Neuronal stem cell (in vitro differentiated cells): ENCODE data around the gene FHL3.

Experiments used
- DNase-seq: peaks from one replicate; pipeline ENCODE4 v3.0.0-alpha.2; 2013; ENCODE audit warnings: low spot score
- H2AFZ ChIP-seq: one replicate; pipeline ENCODE4 v1.6.1; 2013; ENCODE audit warnings: mild to moderate bottlenecking, low read length, inconsistent platforms
- H2AK5ac ChIP-seq: 2 replicates; pipeline ENCODE4 v1.6.1; 2013; ENCODE audit warnings: low read depth, mild to moderate bottlenecking, inconsistent platforms, low read length, moderate library complexity, mixed read lengths
- H2BK120ac ChIP-seq: 2 replicates; pipeline ENCODE4 v1.6.1; 2013; ENCODE audit warnings: low read depth, mild to moderate bottlenecking, inconsistent platforms, low read length, moderate library complexity, mixed read lengths
- H2BK12ac ChIP-seq: one replicate; pipeline ENCODE4 v1.6.1; 2013; ENCODE audit warnings: low read length, inconsistent platforms
- H2BK15ac ChIP-seq: 2 replicates; pipeline ENCODE4 v1.6.1; 2013; ENCODE audit warnings: mild to moderate bottlenecking, low read length, inconsistent platforms, mixed read lengths
- H2BK5ac ChIP-seq: one replicate; pipeline ENCODE4 v1.6.1; 2013; ENCODE audit warnings: inconsistent platforms, mild to moderate bottlenecking, low read length, moderate library complexity
- H3K14ac ChIP-seq: one replicate; pipeline ENCODE4 v1.6.1; 2013; ENCODE audit warnings: low read length, inconsistent platforms
- H3K18ac ChIP-seq: 2 replicates; pipeline ENCODE4 v1.6.1; 2013; ENCODE audit warnings: low read length, inconsistent platforms
- H3K23ac ChIP-seq: 2 replicates; pipeline ENCODE4 v1.6.1; 2013; ENCODE audit warnings: low read depth, mild to moderate bottlenecking, mixed read lengths, low read length, inconsistent platforms; ENCODE audit not compliant: poor library complexity
- H3K27ac ChIP-seq: replicated peaks from 3 replicates; pipeline ENCODE4 v1.5.1; 2013; ENCODE audit warnings: low read length, inconsistent platforms
- H3K27me3 ChIP-seq, 3 experiments: 2 replicates each; pipeline ENCODE4 v1.6.1; 2013; ENCODE audit warnings: low read length in 3 of 3, mild to moderate bottlenecking in 2 of 3, inconsistent platforms in 1 of 3, low read depth in 1 of 3, mixed read lengths in 1 of 3, moderate library complexity in 1 of 3; ENCODE audit not compliant: control insufficient read depth in 3 of 3, insufficient read depth in 3 of 3
- H3K36me3 ChIP-seq, 2 donors: replicated peaks in 1 of 2; 2 replicates each; pipeline ENCODE4 v1.6.1; 2013; ENCODE audit warnings: low read length in 2 of 2; ENCODE audit not compliant: control insufficient read depth in 2 of 2, insufficient read depth in 2 of 2
- H3K4ac ChIP-seq: 2 replicates; pipeline ENCODE4 v1.6.1; 2013; ENCODE audit warnings: inconsistent platforms, mild to moderate bottlenecking, low read length, moderate library complexity
- H3K4me1 ChIP-seq, 2 donors: 1 replicate in 1 of 2; 2 replicates in 1 of 2; pipeline ENCODE4 v1.6.1; 2013; ENCODE audit warnings: low read length in 2 of 2, low read depth in 1 of 2; ENCODE audit not compliant: control insufficient read depth in 2 of 2, insufficient read depth in 1 of 2
- H3K4me2 ChIP-seq: one replicate; pipeline ENCODE4 v1.6.1; 2013; ENCODE audit warnings: mild to moderate bottlenecking, low read length, inconsistent platforms; ENCODE audit not compliant: insufficient read depth, poor library complexity, severe bottlenecking
- H3K4me3 ChIP-seq, 2 donors: 2 replicates each; pipeline ENCODE4 v1.5.1; 2013; ENCODE audit warnings: low read length in 2 of 2, mild to moderate bottlenecking in 2 of 2, inconsistent platforms in 1 of 2, moderate library complexity in 1 of 2
- H3K79me1 ChIP-seq: one replicate; pipeline ENCODE4 v1.6.1; 2013; ENCODE audit warnings: low read depth, mild to moderate bottlenecking, inconsistent platforms, low read length, moderate library complexity
- H3K9ac ChIP-seq: one replicate; pipeline ENCODE4 v1.6.1; 2013; ENCODE audit warnings: mild to moderate bottlenecking, low read depth, low read length, inconsistent platforms; ENCODE audit not compliant: poor library complexity
- H3K9me3 ChIP-seq, 2 donors: replicated peaks in 1 of 2; 2 replicates each; pipeline versions ENCODE3 to v1.6.1; 2013; ENCODE audit warnings: low read length in 2 of 2, mild to moderate bottlenecking in 2 of 2, inconsistent platforms in 1 of 2, low read depth in 1 of 2, mixed read lengths in 1 of 2, moderate library complexity in 1 of 2; ENCODE audit not compliant: control insufficient read depth in 2 of 2, insufficient read depth in 1 of 2
- H4K8ac ChIP-seq: one replicate; pipeline ENCODE4 v1.6.1; 2013; ENCODE audit warnings: low read depth, mild to moderate bottlenecking, inconsistent platforms, low read length, moderate library complexity
- H4K91ac ChIP-seq: one replicate; pipeline ENCODE4 v1.6.1; 2013; ENCODE audit warnings: low read length, low read depth, mild to moderate bottlenecking, inconsistent platforms; ENCODE audit not compliant: poor library complexity
- WGBS, 2 donors: extraction: QIAGEN DNeasy Blood & Tissue Kit; methylation state at CpG; one replicate each; pipeline ENCODE4 v1.1.7; 2013; ENCODE audit warnings: missing lambda C conversion rate in 2 of 2, mixed read lengths in 1 of 2; ENCODE audit not compliant: insufficient read length in 2 of 2, insufficient replicate concordance in 1 of 2; ENCODE audit errors: extremely low coverage in 2 of 2; 5-methylcytosine and 5-hydroxymethylcytosine counted together

FHL3 gene

DNA sequence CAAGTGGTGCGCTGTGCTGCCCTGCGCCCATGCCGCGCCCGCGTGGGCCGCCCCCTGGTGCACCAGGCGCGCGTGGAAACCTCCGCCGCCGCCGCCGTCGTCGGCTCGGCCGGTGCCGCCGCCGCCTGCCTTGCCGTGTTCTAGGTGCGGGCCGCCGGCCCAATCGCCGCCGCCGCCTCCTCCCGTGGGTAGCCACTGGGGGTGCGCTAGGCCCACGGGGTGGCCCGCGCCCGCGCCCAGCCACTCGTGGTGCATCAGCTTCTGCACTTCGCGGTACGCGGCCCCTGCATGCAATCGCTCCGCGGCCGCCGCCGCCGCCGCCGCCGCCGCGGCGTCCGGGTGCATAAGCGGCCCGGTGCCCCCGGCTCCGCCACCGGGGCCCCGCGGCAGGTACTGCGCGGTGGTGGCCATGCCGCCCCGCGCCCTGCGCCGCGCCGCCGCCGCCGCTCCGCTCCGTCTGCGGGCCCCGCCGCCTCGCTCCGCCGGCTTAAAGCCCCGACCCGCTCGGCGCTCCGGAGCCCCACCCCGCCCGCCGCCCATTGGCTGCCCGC lies 41.1 kb upstream of the FHL3 start, which contains the start of gene POU3F1:
Gene POU3F1 (minus strand): TSS at position 461 of the 551 bp plus-strand sequence. CDS start 50 bp downstream, at position 411.
- Histone ChIP-seq H3K9ac (peak within 1 kb of the TSS; percentile 95), H2BK12ac (peak within 1 kb of the TSS; percentile 14), H4K8ac (no peak within 1 kb of the TSS), H3K9me3 (no peaks in the 10 kb centered on the region), H3K4ac (no peak within 1 kb of the TSS), H3K23ac (peak within 1 kb of the TSS; percentile 76), H3K79me1 (peaks cover 6% of the 10 kb centered on the region), H3K27me3 (no peaks in the 10 kb centered on the region), H3K4me2 (peak within 1 kb of the TSS; percentile 96), H2AFZ (peak within 1 kb of the TSS; percentile 91), H3K36me3 (peaks cover 8 to 41% of the 10 kb centered on the region in 2 donors), H4K91ac (no peak within 1 kb of the TSS), H3K18ac (peak within 1 kb of the TSS; percentile 98), H2BK15ac (peak within 1 kb of the TSS; percentile 90), H2BK5ac (peak within 1 kb of the TSS; percentile 79), H3K14ac (peak within 1 kb of the TSS; percentile 100), H3K4me1 (peaks cover 42 to 46% of the 10 kb centered on the region in 2 donors), H2AK5ac (peak within 1 kb of the TSS; percentile 29), H2BK120ac (no peak within 1 kb of the TSS), H3K4me3 (peak within 1 kb of the TSS; percentile 87 to 94), H3K27ac (peak within 1 kb of the TSS; percentile 55)
- no CpG with 5 or more reads among the region's 92 CpGs for WGBS, 2 donors
- no peak for DNase-seq

DNA sequence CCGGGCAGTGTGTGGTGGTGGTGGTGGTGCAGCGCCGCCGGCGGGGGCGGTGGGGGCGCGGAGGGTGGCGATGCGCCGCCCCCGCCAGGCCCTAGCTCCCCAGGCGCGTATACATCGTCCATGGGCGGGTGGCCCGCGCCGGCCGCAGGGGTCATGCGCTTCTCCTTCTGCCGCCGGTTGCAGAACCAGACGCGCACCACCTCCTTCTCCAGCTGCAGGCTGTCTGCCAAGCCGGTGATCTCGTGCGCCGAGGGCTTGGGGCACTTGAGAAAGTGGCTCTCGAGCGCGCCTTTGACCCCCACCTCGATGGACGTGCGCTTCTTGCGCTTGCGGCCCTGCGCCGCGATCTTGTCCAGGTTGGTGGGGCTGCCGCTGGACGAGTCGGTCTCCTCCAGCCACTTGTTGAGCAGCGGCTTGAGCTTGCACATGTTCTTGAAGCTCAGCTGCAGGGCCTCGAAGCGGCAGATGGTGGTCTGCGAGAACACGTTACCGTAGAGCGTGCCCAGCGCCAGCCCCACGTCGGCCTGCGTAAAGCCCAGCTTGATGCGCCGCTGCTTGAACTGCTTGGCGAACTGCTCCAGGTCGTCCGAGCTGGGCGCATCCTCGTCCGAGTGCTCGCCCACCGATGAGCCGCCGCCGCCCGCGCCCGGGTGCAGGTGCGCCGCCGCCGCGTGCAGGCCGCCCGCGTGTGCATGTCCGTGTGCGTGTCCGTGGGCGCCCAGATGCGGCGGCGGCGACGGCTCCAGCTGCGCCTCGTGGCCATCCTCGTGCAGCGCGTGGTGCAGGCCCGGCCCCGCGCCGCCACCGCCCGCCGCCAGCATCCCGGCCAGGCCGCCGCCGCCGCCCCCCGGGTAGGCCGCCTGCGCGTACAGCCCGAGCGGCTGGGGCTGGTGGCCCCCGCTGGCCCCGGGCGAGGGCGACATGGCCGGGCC lies 40.4 kb upstream of the FHL3 start:
- H2BK120ac ChIP-seq: no peak overlapping the region
- H3K4me2 ChIP-seq: peak overlapping the region; percentile 81
- H2BK5ac ChIP-seq: peak overlapping the region; percentile 79
- no peak overlapping the region for H2BK12ac ChIP-seq
- peak overlapping the region; percentile 98 for H3K18ac ChIP-seq
- H2AFZ ChIP-seq: peak overlapping the region; percentile 15
- no peak overlapping the region for H4K8ac ChIP-seq
- no peak overlapping the region for H3K4ac ChIP-seq
- H3K27me3 ChIP-seq: no peaks in the 10 kb centered on the region
- no peak overlapping the region for H2BK15ac ChIP-seq
- no peak for DNase-seq
- peak overlapping the region; percentile 16 for H4K91ac ChIP-seq
- peaks cover 8% of the 10 kb centered on the region for H3K79me1 ChIP-seq
- no CpG with 5 or more reads among the region's 115 CpGs for WGBS, 2 donors
- peak overlapping the region; percentile 15 for H2AK5ac ChIP-seq
- H3K27ac ChIP-seq: peak overlapping the region; percentile 55
- no peaks in the 10 kb centered on the region for H3K9me3 ChIP-seq
- peak overlapping the region; percentile 95 for H3K9ac ChIP-seq
- peaks cover 40 to 45% of the 10 kb centered on the region in 2 donors for H3K4me1 ChIP-seq
- peaks cover 10 to 48% of the 10 kb centered on the region in 2 donors for H3K36me3 ChIP-seq
- H3K4me3 ChIP-seq: peak overlapping the region; percentile 72 to 87
- H3K14ac ChIP-seq: peak overlapping the region; percentile 100
- H3K23ac ChIP-seq: peak overlapping the region; percentile 76

DNA sequence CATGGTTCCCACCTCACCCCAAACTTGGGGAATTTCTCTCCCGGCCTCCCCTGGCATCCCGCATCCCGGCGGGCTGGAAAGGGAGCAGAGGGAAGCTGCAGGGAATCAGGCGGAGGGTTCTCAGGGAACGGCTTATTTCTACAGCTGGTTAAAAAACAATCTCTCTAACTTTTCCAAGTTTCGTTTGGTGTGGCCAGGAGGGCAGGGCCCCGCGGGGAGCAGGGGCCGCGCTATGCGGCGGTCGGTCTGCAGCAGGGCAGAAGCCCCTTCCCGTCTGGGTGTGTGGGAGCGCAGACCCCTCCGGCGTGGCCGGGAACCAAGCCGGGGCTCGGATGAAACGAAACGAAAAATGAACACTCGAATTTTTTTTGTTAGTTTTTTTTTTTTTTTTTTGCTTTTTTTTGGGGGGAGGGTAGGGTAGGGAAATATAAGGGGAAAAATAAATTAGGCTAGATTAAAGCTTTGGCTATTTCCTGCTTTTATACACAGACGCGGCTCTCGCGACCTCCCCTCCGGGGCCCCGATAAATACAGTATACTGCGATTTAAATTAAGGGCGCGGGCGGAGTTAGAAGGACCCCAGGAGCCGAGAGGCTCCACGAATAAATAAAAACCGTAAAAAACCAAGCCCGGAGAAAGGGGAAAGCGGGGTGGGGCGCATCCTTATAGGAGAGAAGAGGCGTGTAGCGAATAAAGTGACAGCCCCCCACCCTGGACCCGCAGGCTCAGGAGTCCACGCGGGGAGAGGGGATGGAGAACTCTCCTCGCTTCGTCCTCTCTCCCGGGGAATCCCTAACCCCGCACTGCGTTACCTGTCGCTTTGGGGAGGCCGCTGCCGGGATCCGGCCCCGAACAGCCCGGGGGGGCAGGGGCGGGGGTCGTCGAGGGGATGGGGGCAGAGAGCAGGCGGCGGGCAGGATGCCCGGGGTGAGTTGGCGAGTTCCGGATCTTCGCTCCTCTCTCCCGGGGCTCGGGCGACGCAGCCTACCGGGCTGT lies 39.2 kb upstream of the FHL3 start:
- Histone ChIP-seq H4K8ac (no peak overlapping the region), H2BK12ac (no peak overlapping the region), H3K14ac (no peak overlapping the region), H3K18ac (peak overlapping the region; percentile 74), H2AK5ac (no peak overlapping the region), H4K91ac (no peak overlapping the region), H3K9ac (peak overlapping the region; percentile 89), H3K79me1 (peaks cover 8% of the 10 kb centered on the region), H3K23ac (no peak overlapping the region), H2BK120ac (no peak overlapping the region), H3K36me3 (peaks cover 12 to 59% of the 10 kb centered on the region in 2 donors), H2AFZ (no peak overlapping the region), H3K4me1 (peaks cover 29 to 36% of the 10 kb centered on the region in 2 donors), H3K4me2 (peak overlapping the region; percentile 81), H3K9me3 (peaks cover 2 to 3% of the 10 kb centered on the region in 2 donors), H3K4ac (no peak overlapping the region), H3K27me3 (no peaks in the 10 kb centered on the region), H3K4me3 (peak overlapping the region; percentile 72 to 87), H2BK5ac (no peak overlapping the region), H3K27ac (peak overlapping the region; percentile 50), H2BK15ac (peak overlapping the region; percentile 25)
- WGBS, 2 donors: no CpG with 5 or more reads among the region's 70 CpGs
- DNase-seq: no peak
